ENCODE measurements around the gene UGT2B7.

- TF ChIP-seq CTCF (IDR thresholded peaks at IDR 0.05): no peak
- no peak for TF ChIP-seq POLR2A (IDR thresholded peaks at IDR 0.05)
Measured at GRCh38 chr4:69069085-69069484, 27.2 kb upstream of the UGT2B7 start.
